Measurements from ENCODE around the gene CDK5RAP3. TPM values are rescaled to one million over a fixed set of nuclear protein-coding genes. Genes with fewer than 3 reads are reported as not detected.

Gene CDK5RAP3
- total RNA-seq, 1 experiment from 2014 or later: 255 TPM

GRCh38 chr17:48006936-48007709 lies 36.2 kb downstream of the CDK5RAP3 start:
- Histone ChIP-seq H3K4me3 (replicated peaks in 1 of 2; ENCODE audit: low read depth in 1 of 2, low read length in 2 of 2) (no peak overlapping the region), H3K9me3 (ENCODE audit: control insufficient read depth in 1 of 2, insufficient read depth in 1 of 2, low read depth in 1 of 2, low read length in 2 of 2) (no peaks in the 10 kb centered on the region), H3K9me2 (ENCODE audit: insufficient read depth) (no peaks in the 10 kb centered on the region), H3K4me2 (ENCODE audit: low read length) (no peak overlapping the region), H2AFZ (ENCODE audit: low read depth, low read length, poor library complexity, severe bottlenecking) (no peak overlapping the region), H3K27ac (ENCODE audit: low read depth, low read length) (no peak overlapping the region), H3K27me3 (ENCODE audit: insufficient read depth, low read length) (no peaks in the 10 kb centered on the region), H3K9ac (ENCODE audit: low read length) (no peak overlapping the region), H3K79me2 (ENCODE audit: insufficient read depth, low read length) (no peaks in the 10 kb centered on the region), H3K36me3 (ENCODE audit: control insufficient read depth in 1 of 2, insufficient read depth in 2 of 2, low read length in 2 of 2) (no peaks in the 10 kb centered on the region), H3K4me1 (ENCODE audit: control insufficient read depth in 1 of 2, insufficient read depth in 2 of 2, low read length in 2 of 2) (peaks cover 21 to 43% of the 10 kb centered on the region in 2 experiments), H4K20me1 (ENCODE audit: insufficient read depth) (no peaks in the 10 kb centered on the region)
- RAD21 ChIA-PET (ENCODE audit: low non-redundant PET in 1 of 2, low total read pairs in 2 of 2, uncharacterized antibody in 2 of 2, unreplicated experiment in 2 of 2): interaction anchor here in 1 of 2 experiments (1.9 kb wide), 1 partner anchor 18 kb away, joined by 5 read pairs; no protein-coding TSS in a partner anchor
- TF ChIP-seq MAX (IDR thresholded peaks at IDR 0.05) (no peak), EZH2 (IDR thresholded peaks at IDR 0.05) (no peak)
- POLR2A ChIA-PET: no interaction called here
- BruUV-seq (replicated peaks): no TSS peak
- ATAC-seq (no peak), DNase-seq (ENCODE audit: low read depth, low spot score) (no peak)
- intact Hi-C loops (cut with micrococcal nuclease): no loop called here
- CTCF ChIA-PET: interaction anchor here (0.7 to 2.1 kb wide), 3 partner anchors 9 to 329 kb away, joined by 3 to 18 read pairs (median 5); no protein-coding TSS in a partner anchor

GRCh38 chr17:48010193-48010592 lies 39.3 kb downstream of the CDK5RAP3 start:
- POLR2A ChIA-PET: no interaction called here
- CTCF ChIA-PET: interaction anchor here (1.0 to 2.9 kb wide), 6 partner anchors 10 to 168 kb away, joined by 3 to 13 read pairs (median 4); partner anchors contain the start of gene CDK5RAP3

More at GRCh38 chr17:48010193-48010592, 39.3 kb downstream of the CDK5RAP3 start:
- Histone ChIP-seq H3K9me3 (ENCODE audit: control insufficient read depth in 1 of 2, insufficient read depth in 1 of 2, low read depth in 1 of 2, low read length in 2 of 2) (no peaks in the 10 kb centered on the region), H2AFZ (ENCODE audit: low read depth, low read length, poor library complexity, severe bottlenecking) (no peak overlapping the region), H3K4me1 (ENCODE audit: control insufficient read depth in 1 of 2, insufficient read depth in 2 of 2, low read length in 2 of 2) (peaks cover 11 to 27% of the 10 kb centered on the region in 2 experiments; a peak in 3 of 4 replicates), H3K4me3 (replicated peaks in 1 of 2; ENCODE audit: low read depth in 1 of 2, low read length in 2 of 2) (no peak overlapping the region), H3K79me2 (ENCODE audit: insufficient read depth, low read length) (no peaks in the 10 kb centered on the region), H3K4me2 (ENCODE audit: low read length) (no peak overlapping the region), H3K27ac (ENCODE audit: low read depth, low read length) (no peak overlapping the region), H3K36me3 (ENCODE audit: control insufficient read depth in 1 of 2, insufficient read depth in 2 of 2, low read length in 2 of 2) (no peaks in the 10 kb centered on the region), H4K20me1 (ENCODE audit: insufficient read depth) (no peaks in the 10 kb centered on the region), H3K9ac (ENCODE audit: low read length) (no peak overlapping the region), H3K27me3 (ENCODE audit: insufficient read depth, low read length) (no peaks in the 10 kb centered on the region), H3K9me2 (ENCODE audit: insufficient read depth) (no peaks in the 10 kb centered on the region)
- BruUV-seq (replicated peaks): no TSS peak
- TF ChIP-seq, protein P1, sequence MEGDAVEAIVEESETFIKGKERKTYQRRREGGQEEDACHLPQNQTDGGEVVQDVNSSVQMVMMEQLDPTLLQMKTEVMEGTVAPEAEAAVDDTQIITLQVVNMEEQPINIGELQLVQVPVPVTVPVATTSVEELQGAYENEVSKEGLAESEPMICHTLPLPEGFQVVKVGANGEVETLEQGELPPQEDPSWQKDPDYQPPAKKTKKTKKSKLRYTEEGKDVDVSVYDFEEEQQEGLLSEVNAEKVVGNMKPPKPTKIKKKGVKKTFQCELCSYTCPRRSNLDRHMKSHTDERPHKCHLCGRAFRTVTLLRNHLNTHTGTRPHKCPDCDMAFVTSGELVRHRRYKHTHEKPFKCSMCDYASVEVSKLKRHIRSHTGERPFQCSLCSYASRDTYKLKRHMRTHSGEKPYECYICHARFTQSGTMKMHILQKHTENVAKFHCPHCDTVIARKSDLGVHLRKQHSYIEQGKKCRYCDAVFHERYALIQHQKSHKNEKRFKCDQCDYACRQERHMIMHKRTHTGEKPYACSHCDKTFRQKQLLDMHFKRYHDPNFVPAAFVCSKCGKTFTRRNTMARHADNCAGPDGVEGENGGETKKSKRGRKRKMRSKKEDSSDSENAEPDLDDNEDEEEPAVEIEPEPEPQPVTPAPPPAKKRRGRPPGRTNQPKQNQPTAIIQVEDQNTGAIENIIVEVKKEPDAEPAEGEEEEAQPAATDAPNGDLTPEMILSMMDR (IDR thresholded peaks at IDR 0.05 in 2 of 3, conservative IDR thresholded peaks at IDR 0.05 in 1 of 3; ENCODE audit: borderline replicate concordance in 1 of 3, insufficient read depth in 1 of 3, low read depth in 2 of 3, low read length in 2 of 3): no peak
- TF ChIP-seq SIN3A (IDR thresholded peaks at IDR 0.05; ENCODE audit: low read depth) (no peak), CEBPB (IDR thresholded peaks at IDR 0.05; ENCODE audit: low read depth) (no peak)
- TF ChIP-seq, protein P2, sequence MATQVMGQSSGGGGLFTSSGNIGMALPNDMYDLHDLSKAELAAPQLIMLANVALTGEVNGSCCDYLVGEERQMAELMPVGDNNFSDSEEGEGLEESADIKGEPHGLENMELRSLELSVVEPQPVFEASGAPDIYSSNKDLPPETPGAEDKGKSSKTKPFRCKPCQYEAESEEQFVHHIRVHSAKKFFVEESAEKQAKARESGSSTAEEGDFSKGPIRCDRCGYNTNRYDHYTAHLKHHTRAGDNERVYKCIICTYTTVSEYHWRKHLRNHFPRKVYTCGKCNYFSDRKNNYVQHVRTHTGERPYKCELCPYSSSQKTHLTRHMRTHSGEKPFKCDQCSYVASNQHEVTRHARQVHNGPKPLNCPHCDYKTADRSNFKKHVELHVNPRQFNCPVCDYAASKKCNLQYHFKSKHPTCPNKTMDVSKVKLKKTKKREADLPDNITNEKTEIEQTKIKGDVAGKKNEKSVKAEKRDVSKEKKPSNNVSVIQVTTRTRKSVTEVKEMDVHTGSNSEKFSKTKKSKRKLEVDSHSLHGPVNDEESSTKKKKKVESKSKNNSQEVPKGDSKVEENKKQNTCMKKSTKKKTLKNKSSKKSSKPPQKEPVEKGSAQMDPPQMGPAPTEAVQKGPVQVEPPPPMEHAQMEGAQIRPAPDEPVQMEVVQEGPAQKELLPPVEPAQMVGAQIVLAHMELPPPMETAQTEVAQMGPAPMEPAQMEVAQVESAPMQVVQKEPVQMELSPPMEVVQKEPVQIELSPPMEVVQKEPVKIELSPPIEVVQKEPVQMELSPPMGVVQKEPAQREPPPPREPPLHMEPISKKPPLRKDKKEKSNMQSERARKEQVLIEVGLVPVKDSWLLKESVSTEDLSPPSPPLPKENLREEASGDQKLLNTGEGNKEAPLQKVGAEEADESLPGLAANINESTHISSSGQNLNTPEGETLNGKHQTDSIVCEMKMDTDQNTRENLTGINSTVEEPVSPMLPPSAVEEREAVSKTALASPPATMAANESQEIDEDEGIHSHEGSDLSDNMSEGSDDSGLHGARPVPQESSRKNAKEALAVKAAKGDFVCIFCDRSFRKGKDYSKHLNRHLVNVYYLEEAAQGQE (IDR thresholded peaks at IDR 0.05; ENCODE audit: low read depth): no peak
- RAD21 ChIA-PET (ENCODE audit: low non-redundant PET in 1 of 2, low total read pairs in 2 of 2, uncharacterized antibody in 2 of 2, unreplicated experiment in 2 of 2): no interaction called here
- no peak for ATAC-seq
- intact Hi-C loops (cut with micrococcal nuclease): no loop called here
- no peak for DNase-seq (ENCODE audit: low read depth, low spot score)

All from HCT116 (cell line).